ES-I3 (cell line): ENCODE results near the gene FAM184B.

Experiments used
- H3K36me3 ChIP-seq: 2 replicates; pipeline ENCODE4 v1.6.1; 2013; ENCODE audit warnings: mild to moderate bottlenecking, low read length, control low read depth, moderate library complexity; ENCODE audit not compliant: insufficient read depth
- H3K4me1 ChIP-seq: 2 replicates; pipeline ENCODE4 v1.6.1; 2013; ENCODE audit warnings: mild to moderate bottlenecking, control low read depth, low read length; ENCODE audit not compliant: insufficient read depth
- H3K9ac ChIP-seq: 2 replicates; pipeline ENCODE4 v1.6.1; 2013; ENCODE audit warnings: low read depth, mild to moderate bottlenecking, low read length, moderate library complexity
- H3K9me3 ChIP-seq: 2 replicates; pipeline ENCODE4 v1.6.1; 2013; ENCODE audit warnings: mild to moderate bottlenecking, low read length, moderate library complexity; ENCODE audit not compliant: control insufficient read depth, insufficient read depth

FAM184B gene

GRCh38 chr4:17781300-17782287, at the start of gene FAM184B:
Gene FAM184B (minus strand): TSS chr4:17781621. CDS start chr4:17781299, 322 bp downstream.
- H3K9ac ChIP-seq, result peak within 1 kb of the TSS; percentile 63
- H3K36me3 ChIP-seq, result no peaks in the 10 kb centered on the region
- no peaks in the 10 kb centered on the region; the same call in 1 of the 2 replicates for H3K9me3 ChIP-seq
- peaks cover 2% of the 10 kb centered on the region; the same call in 1 of the 2 replicates for H3K4me1 ChIP-seq

DNA sequence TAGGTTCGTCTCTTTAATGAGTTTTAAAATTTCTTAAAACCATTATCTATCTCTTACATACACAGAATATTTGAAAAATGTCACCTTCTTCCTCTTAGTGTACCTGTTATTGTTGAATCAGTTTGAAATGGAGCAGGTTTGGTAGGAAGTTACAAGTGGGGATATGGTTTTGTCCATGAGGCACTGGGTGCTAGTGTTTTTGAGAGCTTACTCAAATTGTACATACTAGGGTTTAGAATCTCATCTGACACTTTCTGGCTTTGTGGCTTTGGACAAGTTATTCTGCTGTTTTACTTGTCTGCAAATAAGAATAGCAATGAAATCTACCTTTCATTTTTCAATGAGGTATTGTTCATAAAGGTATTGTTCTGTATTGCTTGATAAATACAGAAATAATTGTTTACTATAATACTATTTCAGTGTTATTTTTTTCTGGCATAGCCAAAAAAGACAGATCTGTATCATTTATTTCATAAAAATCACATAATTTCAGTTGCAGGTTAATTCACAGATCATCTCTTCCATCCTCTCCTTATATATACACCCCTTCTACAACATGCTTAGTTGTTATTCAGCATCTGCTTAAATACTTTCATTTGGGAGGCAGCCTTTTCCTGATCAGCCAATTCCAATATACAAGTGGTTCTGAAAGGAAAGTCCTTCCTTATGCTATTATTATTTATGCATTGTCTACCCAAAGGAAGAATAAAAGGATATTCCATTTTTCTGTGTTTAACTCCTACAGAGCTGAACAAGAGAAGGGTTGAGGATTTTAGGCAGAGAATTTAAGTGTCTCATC, 42.6 kb upstream of the FAM184B start:
- peaks cover 6% of the 10 kb centered on the region for H3K36me3 ChIP-seq

GRCh38 chr4:17817027-17817426, 35.6 kb upstream of the FAM184B start:
- no peaks in the 10 kb centered on the region for H3K4me1 ChIP-seq
- H3K9ac ChIP-seq, result no peak overlapping the region
- no peaks in the 10 kb centered on the region for H3K9me3 ChIP-seq
- H3K36me3 ChIP-seq, result peaks cover 2% of the 10 kb centered on the region; the same call in 1 of the 2 replicates

More for the DNA sequence above, 42.6 kb upstream of the FAM184B start:
- Histone ChIP-seq H3K9me3 (no peaks in the 10 kb centered on the region), H3K4me1 (no peaks in the 10 kb centered on the region), H3K9ac (no peak overlapping the region)

GRCh38 chr4:17816142-17816541, 34.7 kb upstream of the FAM184B start:
- Histone ChIP-seq H3K9ac (no peak overlapping the region), H3K36me3 (peaks cover 2% of the 10 kb centered on the region; the same call in 1 of the 2 replicates), H3K9me3 (no peaks in the 10 kb centered on the region), H3K4me1 (no peaks in the 10 kb centered on the region)

GRCh38 chr4:17814140-17814539, 32.7 kb upstream of the FAM184B start:
- peaks cover 2% of the 10 kb centered on the region; the same call in 1 of the 2 replicates for H3K36me3 ChIP-seq
- no peaks in the 10 kb centered on the region for H3K9me3 ChIP-seq
- H3K9ac ChIP-seq, result no peak overlapping the region
- no peaks in the 10 kb centered on the region for H3K4me1 ChIP-seq

DNA sequence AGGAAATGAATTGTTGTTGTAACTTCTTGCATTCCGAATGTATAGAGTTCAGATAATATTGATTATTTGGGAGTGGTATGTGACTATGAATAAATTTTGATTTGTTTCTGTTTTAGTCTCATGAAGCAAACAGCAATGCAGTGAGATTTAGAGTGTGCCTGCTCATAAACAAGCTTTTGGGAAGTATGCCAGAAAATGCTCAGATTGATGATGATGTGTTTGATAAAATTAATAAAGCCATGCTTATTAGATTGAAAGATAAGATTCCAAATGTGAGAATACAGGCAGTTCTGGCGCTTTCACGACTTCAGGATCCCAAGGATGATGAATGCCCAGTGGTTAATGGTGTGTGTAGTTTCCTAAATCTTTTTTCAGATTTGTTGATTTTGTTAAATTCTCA, 31.4 kb upstream of the FAM184B start:
- 0 out of 2 replicates have a peak, but pooled peaks cover 2% of the 10 kb centered on the region for H3K4me1 ChIP-seq
- H3K36me3 ChIP-seq, result peaks cover 2% of the 10 kb centered on the region; the same call in 1 of the 2 replicates
- no peak overlapping the region for H3K9ac ChIP-seq
- no peaks in the 10 kb centered on the region for H3K9me3 ChIP-seq

- Histone ChIP-seq H3K9me3 (no peaks in the 10 kb centered on the region), H3K36me3 (peaks cover 2% of the 10 kb centered on the region; the same call in 1 of the 2 replicates), H3K4me1 (peaks cover 8% of the 10 kb centered on the region; the same call in 1 of the 2 replicates), H3K9ac (peak overlapping the region; percentile 91; the same call in 1 of the 2 replicates)
These were observed 30.7 kb upstream of the FAM184B start for GRCh38 chr4:17812125-17812524.

GRCh38 chr4:17811078-17811603, 29.7 kb upstream of the FAM184B start:
- H3K36me3 ChIP-seq, result peaks cover 2% of the 10 kb centered on the region; the same call in 1 of the 2 replicates
- H3K4me1 ChIP-seq, result peaks cover 9% of the 10 kb centered on the region; the same call in 1 of the 2 replicates
- no peaks in the 10 kb centered on the region for H3K9me3 ChIP-seq
- H3K9ac ChIP-seq, result peak overlapping the region; percentile 91

- peaks cover 2% of the 10 kb centered on the region; the same call in 1 of the 2 replicates for H3K36me3 ChIP-seq
- H3K4me1 ChIP-seq, result peaks cover 9% of the 10 kb centered on the region; the same call in 1 of the 2 replicates
These were observed 29.0 kb upstream of the FAM184B start, which contains the start of the genes DCAF16 and NCAPG for GRCh38 chr4:17810260-17811077. Gene DCAF16 (minus strand): TSS chr4:17810757. CDS start chr4:17804141, 6,616 bp downstream. Gene NCAPG (plus strand): TSS chr4:17810979. CDS start chr4:17811078, 99 bp downstream.

GRCh38 chr4:17809667-17810066, 28.2 kb upstream of the FAM184B start:
- Histone ChIP-seq H3K36me3 (peaks cover 2% of the 10 kb centered on the region), H3K9me3 (no peaks in the 10 kb centered on the region), H3K4me1 (peaks cover 9% of the 10 kb centered on the region; the same call in 1 of the 2 replicates), H3K9ac (peak overlapping the region; percentile 91)

More at GRCh38 chr4:17810260-17811077, 29.0 kb upstream of the FAM184B start, which contains the start of the genes DCAF16 and NCAPG:
- Histone ChIP-seq H3K9me3 (no peaks in the 10 kb centered on the region), H3K9ac (peak within 1 kb of the TSS; percentile 91)

DNA sequence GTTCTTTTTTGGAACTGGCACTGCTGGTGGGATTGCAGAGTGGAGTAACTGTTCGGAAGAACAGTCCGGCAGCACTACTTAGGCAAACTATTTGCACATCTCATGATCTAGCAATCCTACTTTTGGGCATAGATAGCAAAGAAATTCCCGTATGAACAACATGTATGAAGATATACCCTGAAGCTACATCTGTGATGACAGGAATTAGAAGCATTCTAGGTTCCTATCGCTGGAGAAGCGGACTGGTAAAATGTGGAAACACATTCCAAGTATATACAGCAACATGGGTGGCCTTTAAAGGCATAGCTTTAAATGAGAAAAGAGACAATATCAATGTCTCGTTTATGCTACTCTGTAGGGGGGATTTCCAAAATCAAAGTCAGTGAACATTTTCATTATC, 26.0 kb upstream of the FAM184B start:
- peaks cover 9% of the 10 kb centered on the region; the same call in 1 of the 2 replicates for H3K4me1 ChIP-seq
- H3K9me3 ChIP-seq, result no peaks in the 10 kb centered on the region
- peaks cover 18% of the 10 kb centered on the region for H3K36me3 ChIP-seq
- no peak overlapping the region for H3K9ac ChIP-seq

DNA sequence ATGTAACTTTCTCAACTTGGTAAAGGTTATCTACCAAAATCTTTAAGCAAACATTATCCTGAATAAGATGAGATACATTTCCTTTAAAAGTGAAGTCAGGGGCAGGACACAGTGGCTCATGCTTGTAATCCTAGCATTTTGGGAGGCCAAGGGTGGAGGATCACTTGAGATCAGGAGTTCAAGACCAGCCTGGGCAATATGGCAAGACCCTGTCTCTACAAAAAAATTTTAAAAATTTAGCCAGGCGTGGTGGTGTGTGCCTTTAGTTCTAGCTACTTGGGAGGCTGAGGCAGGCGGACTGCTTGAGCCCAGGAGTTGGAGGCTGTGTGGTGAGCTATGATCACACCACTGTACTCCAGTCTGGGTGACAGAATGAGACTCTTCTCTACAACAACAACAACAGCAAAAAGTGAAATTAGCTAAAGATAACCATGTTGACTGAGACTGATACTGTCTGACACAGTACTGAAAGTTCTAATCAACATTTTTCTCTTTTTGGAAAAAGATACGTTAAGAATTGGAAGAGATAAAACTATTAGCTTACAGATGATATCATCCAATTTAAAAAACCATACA, 24.2 kb upstream of the FAM184B start:
- Histone ChIP-seq H3K9ac (no peak overlapping the region), H3K36me3 (peaks cover 18% of the 10 kb centered on the region), H3K9me3 (no peaks in the 10 kb centered on the region), H3K4me1 (peaks cover 9% of the 10 kb centered on the region; the same call in 1 of the 2 replicates)

- Histone ChIP-seq H3K9me3 (no peaks in the 10 kb centered on the region), H3K4me1 (no peaks in the 10 kb centered on the region), H3K36me3 (no peaks in the 10 kb centered on the region), H3K9ac (no peak overlapping the region)
These were observed 16.4 kb upstream of the FAM184B start for GRCh38 chr4:17797808-17798207.
